ENCODE results near the gene BEST1. TPM values are rescaled to one million over a fixed set of nuclear protein-coding genes. Genes with fewer than 3 reads are reported as not detected.
"Not testable (repeated sequence)": the region's sequence is repeated elsewhere in the genome, so short reads cannot be mapped to it uniquely, and the experiment has no call there.

The BEST1 gene
- total and polyA plus RNA-seq, 2 donors (not counting 1 experiment from before 2014, with no cell fraction given) = 2.5 to 15.2 TPM

DNA sequence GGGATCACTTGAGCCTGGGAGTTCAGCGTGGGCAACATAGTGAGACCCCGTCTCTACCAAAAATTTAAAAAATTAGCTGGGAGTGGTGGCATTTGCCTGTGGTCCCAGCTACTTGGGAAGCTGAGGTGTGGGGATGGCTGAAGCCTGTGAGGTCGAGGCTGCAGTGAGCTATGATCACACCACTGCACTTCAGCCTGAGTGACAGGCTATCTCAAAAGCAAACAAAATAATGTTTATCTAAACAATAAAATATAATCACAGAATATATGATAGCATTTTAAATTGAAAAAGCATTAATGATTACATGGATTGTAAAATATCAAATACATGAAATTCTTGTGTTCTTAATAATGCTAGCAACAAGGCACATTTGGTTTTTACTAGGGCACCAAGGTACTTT is 2.7 kb downstream of the BEST1 start:
- no peak overlapping the region for H3K27ac ChIP-seq (ENCODE audit: insufficient read depth, low read length)
- H3K36me3 ChIP-seq (ENCODE audit: control insufficient read depth, insufficient read depth, low read length) = peaks cover under 1% of the 10 kb centered on the region
- no peak overlapping the region for H3K4me2 ChIP-seq (ENCODE audit: extremely low read depth, insufficient read depth, low read length)
- no peaks in the 10 kb centered on the region for H3K79me2 ChIP-seq (ENCODE audit: control insufficient read depth, insufficient read depth, low read length)
- no peak overlapping the region for H3K9ac ChIP-seq (ENCODE audit: insufficient read depth, low read length)
- H4K20me1 ChIP-seq (ENCODE audit: control insufficient read depth, extremely low read depth, insufficient read depth, low read length) = no peaks in the 10 kb centered on the region
- no peaks in the 10 kb centered on the region for H3K9me3 ChIP-seq (ENCODE audit: control insufficient read depth, insufficient read depth, low read depth, low read length)
- no peak for DNase-seq (ENCODE audit: low read depth in 2 of 2)
- no peak overlapping the region for H2AFZ ChIP-seq (ENCODE audit: low read length)
- H3K27me3 ChIP-seq (ENCODE audit: control insufficient read depth, insufficient read depth, low read length) = no peaks in the 10 kb centered on the region
- TF ChIP-seq EZH2 (IDR thresholded peaks at IDR 0.05; ENCODE audit: low read length, missing control alignments) = no peak
- TF ChIP-seq, protein P1, sequence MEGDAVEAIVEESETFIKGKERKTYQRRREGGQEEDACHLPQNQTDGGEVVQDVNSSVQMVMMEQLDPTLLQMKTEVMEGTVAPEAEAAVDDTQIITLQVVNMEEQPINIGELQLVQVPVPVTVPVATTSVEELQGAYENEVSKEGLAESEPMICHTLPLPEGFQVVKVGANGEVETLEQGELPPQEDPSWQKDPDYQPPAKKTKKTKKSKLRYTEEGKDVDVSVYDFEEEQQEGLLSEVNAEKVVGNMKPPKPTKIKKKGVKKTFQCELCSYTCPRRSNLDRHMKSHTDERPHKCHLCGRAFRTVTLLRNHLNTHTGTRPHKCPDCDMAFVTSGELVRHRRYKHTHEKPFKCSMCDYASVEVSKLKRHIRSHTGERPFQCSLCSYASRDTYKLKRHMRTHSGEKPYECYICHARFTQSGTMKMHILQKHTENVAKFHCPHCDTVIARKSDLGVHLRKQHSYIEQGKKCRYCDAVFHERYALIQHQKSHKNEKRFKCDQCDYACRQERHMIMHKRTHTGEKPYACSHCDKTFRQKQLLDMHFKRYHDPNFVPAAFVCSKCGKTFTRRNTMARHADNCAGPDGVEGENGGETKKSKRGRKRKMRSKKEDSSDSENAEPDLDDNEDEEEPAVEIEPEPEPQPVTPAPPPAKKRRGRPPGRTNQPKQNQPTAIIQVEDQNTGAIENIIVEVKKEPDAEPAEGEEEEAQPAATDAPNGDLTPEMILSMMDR (conservative IDR thresholded peaks at IDR 0.05 in 1 of 2, IDR thresholded peaks at IDR 0.05 in 1 of 2; ENCODE audit: low read depth in 1 of 2, low read length in 2 of 2) = no peak
- no peak overlapping the region for H3K4me3 ChIP-seq (replicated peaks in 1 of 4; ENCODE audit: control extremely low read depth in 1 of 4, insufficient read depth in 1 of 4, low read depth in 3 of 4, low read length in 4 of 4)
- peaks cover 5% of the 10 kb centered on the region for H3K4me1 ChIP-seq (ENCODE audit: control insufficient read depth, extremely low read depth, insufficient read depth, low read length)

DNA sequence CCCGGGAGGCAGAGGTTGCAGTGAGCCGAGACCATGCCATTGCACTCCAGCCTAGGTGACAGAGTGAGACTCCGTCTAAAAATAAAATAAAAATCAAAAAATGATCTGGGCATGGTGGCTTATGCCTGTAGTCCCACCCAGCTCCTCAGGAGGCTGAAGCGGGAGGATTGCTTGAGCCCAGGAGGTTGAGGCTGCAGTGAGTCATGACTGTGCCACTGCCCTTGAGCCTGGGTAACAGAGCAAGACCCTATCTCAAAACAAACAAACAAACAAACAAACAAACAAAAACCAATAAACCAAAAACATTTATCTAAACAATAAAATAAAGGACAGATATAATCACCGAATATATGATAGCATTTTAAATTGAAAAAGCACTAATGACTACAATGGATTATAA is 3.5 kb downstream of the BEST1 start:
- not testable (repeated sequence) for H3K27me3 ChIP-seq (ENCODE audit: control insufficient read depth, insufficient read depth, low read length); H3K4me3 ChIP-seq (replicated peaks in 1 of 4; ENCODE audit: control extremely low read depth in 1 of 4, insufficient read depth in 1 of 4, low read depth in 3 of 4, low read length in 4 of 4); H4K20me1 ChIP-seq (ENCODE audit: control insufficient read depth, extremely low read depth, insufficient read depth, low read length); H3K36me3 ChIP-seq (ENCODE audit: control insufficient read depth, insufficient read depth, low read length); H3K4me2 ChIP-seq (ENCODE audit: extremely low read depth, insufficient read depth, low read length); H3K4me1 ChIP-seq (ENCODE audit: control insufficient read depth, extremely low read depth, insufficient read depth, low read length); H3K9me3 ChIP-seq (ENCODE audit: control insufficient read depth, insufficient read depth, low read depth, low read length); H2AFZ ChIP-seq (ENCODE audit: low read length); DNase-seq (ENCODE audit: low read depth in 2 of 2); H3K27ac ChIP-seq (ENCODE audit: insufficient read depth, low read length); H3K79me2 ChIP-seq (ENCODE audit: control insufficient read depth, insufficient read depth, low read length); H3K9ac ChIP-seq (ENCODE audit: insufficient read depth, low read length)

DNA sequence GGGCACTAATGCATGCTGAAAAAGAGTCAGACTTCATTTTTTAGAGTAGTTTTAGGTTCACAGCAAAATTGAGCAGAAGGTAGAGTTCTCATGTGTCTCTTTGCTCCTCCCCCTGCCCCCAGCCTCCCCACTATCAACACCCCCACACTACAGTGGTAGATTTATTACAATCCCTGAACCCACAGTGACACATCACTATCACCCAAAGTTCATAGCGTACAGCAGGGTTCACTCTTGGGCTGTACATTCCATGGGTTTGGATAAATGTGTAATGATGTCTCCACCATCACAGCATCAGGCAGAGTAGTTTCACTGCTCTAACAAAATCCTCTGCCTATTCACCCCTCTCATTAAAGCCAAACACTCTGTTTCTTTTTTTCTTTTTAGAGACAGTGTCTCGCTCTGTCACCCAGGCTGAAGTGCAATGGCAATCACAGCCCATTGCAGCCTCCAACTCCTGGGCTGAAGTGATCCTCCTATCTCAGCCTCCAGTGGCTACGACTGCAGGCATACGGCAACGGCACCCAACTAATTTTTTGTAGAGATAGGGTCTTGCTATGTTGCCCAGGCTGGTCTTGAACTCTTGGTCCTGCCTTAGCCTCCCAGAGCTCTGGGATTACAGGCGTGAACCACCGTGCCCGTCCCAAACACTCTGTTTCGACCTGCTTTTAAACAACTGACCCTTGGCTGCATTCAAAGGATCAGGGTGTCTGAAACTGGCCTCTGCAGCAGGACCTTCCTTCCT is 4.1 kb downstream of the BEST1 start:
- peak in 1 of 2 donors; percentile 45 for DNase-seq (ENCODE audit: low read depth in 2 of 2)
- H3K4me2 ChIP-seq (ENCODE audit: extremely low read depth, insufficient read depth, low read length) = no peak overlapping the region
- H3K27ac ChIP-seq (ENCODE audit: insufficient read depth, low read length) = peak overlapping the region; percentile 63
- H3K79me2 ChIP-seq (ENCODE audit: control insufficient read depth, insufficient read depth, low read length) = no peaks in the 10 kb centered on the region
- no peak overlapping the region for H3K9ac ChIP-seq (ENCODE audit: insufficient read depth, low read length)
- no peaks in the 10 kb centered on the region for H3K27me3 ChIP-seq (ENCODE audit: control insufficient read depth, insufficient read depth, low read length)
- peaks cover 5% of the 10 kb centered on the region for H3K4me1 ChIP-seq (ENCODE audit: control insufficient read depth, extremely low read depth, insufficient read depth, low read length)
- no peaks in the 10 kb centered on the region for H3K9me3 ChIP-seq (ENCODE audit: control insufficient read depth, insufficient read depth, low read depth, low read length)
- no peak for TF ChIP-seq EZH2 (IDR thresholded peaks at IDR 0.05; ENCODE audit: low read length, missing control alignments)
- TF ChIP-seq, protein P1 (conservative IDR thresholded peaks at IDR 0.05 in 1 of 2, IDR thresholded peaks at IDR 0.05 in 1 of 2; ENCODE audit: low read depth in 1 of 2, low read length in 2 of 2) = no peak
- peaks cover 2% of the 10 kb centered on the region for H3K36me3 ChIP-seq (ENCODE audit: control insufficient read depth, insufficient read depth, low read length)
- H3K4me3 ChIP-seq (replicated peaks in 1 of 4; ENCODE audit: control extremely low read depth in 1 of 4, insufficient read depth in 1 of 4, low read depth in 3 of 4, low read length in 4 of 4) = peak overlapping the region in 1 of 4 experiments; percentile 57
- H2AFZ ChIP-seq (ENCODE audit: low read length) = no peak overlapping the region
- no peaks in the 10 kb centered on the region for H4K20me1 ChIP-seq (ENCODE audit: control insufficient read depth, extremely low read depth, insufficient read depth, low read length)
